SK-N-MC (cell line): ENCODE measurements around the gene NIT1.
A peak's percentile ranks its signal among the peaks of the same experiment; 100 is the strongest.

Experiments
- DNase-seq: peaks from one replicate; pipeline ENCODE4 v3.0.0-alpha.2; 2011; ENCODE audit warnings: low read depth, low spot score
- H3K27ac ChIP-seq: fragments of 200-600 bp; sonication (generic); 2 replicates; pipeline ENCODE4 v1.5.1; 2016; ENCODE audit warnings: mixed run types
- H3K36me3 ChIP-seq: fragments of 200-600 bp; sonication (generic); 2 replicates; pipeline ENCODE4 v1.6.1; 2017; ENCODE audit warnings: antibody characterized with exemption, low read length, mixed read lengths; ENCODE audit not compliant: insufficient read depth
- H3K4me3 ChIP-seq: fragments of 200-600 bp; sonication (generic); 2 replicates; pipeline ENCODE4 v1.5.1; 2016
- H3K9ac ChIP-seq: fragments of 200-600 bp; sonication (generic); 2 replicates; pipeline ENCODE4 v1.8.0; 2017; ENCODE audit warnings: mixed run types, mixed read lengths; ENCODE audit not compliant: insufficient read length
- H3K9me3 ChIP-seq: fragments of 200-600 bp; sonication (generic); 2 replicates; pipeline ENCODE4 v1.6.1; 2017; ENCODE audit warnings: low read depth, mild to moderate bottlenecking, antibody characterized with exemption, low read length, moderate library complexity, mixed read lengths
- EZH2 ChIP-seq: fragments of 200-600 bp; sonication (generic); IDR thresholded peaks from one replicate; pipeline ENCODE4 v1.6.1; 2017; ENCODE audit warnings: antibody characterized with exemption
- FOXP2 ChIP-seq: optimal IDR thresholded peaks from 2 replicates; pipeline ENCODE3; 2011; ENCODE audit warnings: mild to moderate bottlenecking, moderate library complexity; ENCODE audit not compliant: insufficient read depth; ENCODE audit errors: extremely low read length, control extremely low read depth
- POLR2AphosphoS5 ChIP-seq: IDR thresholded peaks from 2 replicates; pipeline ENCODE4 v1.6.1; 2012; ENCODE audit warnings: mild to moderate bottlenecking, low read depth, low read length, borderline replicate concordance

Gene NIT1

DNA sequence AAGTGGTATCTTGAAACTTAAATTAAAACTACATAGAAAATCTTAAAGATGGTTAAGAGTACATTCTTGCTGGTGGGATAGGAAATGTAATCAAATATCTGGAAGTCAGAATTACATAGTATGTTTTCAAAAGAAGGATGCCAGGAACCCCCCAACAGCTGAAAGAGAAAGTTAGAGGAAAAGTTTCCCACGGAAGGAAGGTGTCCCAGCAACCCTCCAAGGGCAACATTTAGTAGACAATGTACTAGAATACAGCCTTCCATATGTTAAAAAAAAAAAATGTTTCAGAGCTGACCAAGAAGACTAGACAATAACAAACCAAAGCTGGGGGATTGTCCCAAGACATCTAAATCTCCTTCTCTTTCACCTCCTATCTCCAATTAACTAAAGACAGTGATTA is 12.4 kb downstream of the NIT1 start:
- TF ChIP-seq FOXP2 (no peak), EZH2 (no peak), POLR2AphosphoS5 (no peak)
- Histone ChIP-seq H3K4me3 (no peak overlapping the region), H3K9ac (no peak overlapping the region)

DNA sequence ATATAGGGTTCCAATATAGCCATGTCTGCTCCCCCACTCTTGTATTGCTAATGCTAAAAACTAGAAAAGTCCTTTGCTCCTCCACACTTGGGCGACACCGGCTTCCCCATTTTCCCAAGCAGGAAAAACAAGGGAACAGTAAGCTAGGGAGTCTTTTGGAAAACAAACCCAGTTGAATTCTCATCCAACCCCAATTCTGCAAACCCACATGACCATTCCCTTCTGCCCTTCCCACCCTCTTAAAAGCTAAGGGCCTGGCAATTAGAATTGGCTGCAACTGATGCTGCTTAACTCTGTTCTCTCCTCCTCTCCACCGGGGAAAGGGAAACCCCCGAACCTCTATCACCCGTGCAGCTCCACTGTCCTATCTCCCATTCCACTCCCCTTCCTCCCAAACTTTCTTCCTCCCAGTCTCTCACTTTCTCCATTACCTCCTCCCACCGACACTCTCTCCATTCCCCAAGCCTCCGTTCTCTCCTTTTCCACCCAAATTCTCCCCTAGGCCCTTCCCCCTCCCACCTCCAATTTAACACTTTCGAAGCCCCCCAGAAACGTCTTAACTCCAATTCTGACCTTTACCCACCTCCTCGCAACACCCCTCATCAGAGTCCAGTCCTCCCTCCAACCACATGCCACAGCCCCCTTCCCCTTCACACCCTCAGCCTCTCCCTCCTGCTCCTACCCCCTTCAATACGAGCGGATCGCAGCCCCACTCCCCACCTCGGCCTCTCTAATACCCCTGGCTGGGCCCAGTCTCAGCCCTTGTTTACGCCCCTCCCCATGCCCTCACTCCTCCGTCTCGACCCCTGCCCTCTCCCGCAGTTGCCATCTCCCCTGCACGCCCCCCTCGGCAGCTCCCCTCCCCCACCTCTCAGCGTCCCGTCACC is 13.9 kb downstream of the NIT1 start:
- TF ChIP-seq FOXP2 (no peak), EZH2 (no peak), POLR2AphosphoS5 (no peak)
- H3K9ac ChIP-seq, result peak overlapping the region; percentile 92
- no peak for DNase-seq
- H3K4me3 ChIP-seq, result peak overlapping the region; percentile 97
- peaks cover 30% of the 10 kb centered on the region for H3K36me3 ChIP-seq
- H3K9me3 ChIP-seq, result no peaks in the 10 kb centered on the region
- peak overlapping the region; percentile 98 for H3K27ac ChIP-seq

More for the DNA sequence above, 12.4 kb downstream of the NIT1 start:
- Histone ChIP-seq H3K9me3 (no peaks in the 10 kb centered on the region), H3K36me3 (peaks cover 41% of the 10 kb centered on the region), H3K27ac (no peak overlapping the region)
- DNase-seq, result no peak

DNA sequence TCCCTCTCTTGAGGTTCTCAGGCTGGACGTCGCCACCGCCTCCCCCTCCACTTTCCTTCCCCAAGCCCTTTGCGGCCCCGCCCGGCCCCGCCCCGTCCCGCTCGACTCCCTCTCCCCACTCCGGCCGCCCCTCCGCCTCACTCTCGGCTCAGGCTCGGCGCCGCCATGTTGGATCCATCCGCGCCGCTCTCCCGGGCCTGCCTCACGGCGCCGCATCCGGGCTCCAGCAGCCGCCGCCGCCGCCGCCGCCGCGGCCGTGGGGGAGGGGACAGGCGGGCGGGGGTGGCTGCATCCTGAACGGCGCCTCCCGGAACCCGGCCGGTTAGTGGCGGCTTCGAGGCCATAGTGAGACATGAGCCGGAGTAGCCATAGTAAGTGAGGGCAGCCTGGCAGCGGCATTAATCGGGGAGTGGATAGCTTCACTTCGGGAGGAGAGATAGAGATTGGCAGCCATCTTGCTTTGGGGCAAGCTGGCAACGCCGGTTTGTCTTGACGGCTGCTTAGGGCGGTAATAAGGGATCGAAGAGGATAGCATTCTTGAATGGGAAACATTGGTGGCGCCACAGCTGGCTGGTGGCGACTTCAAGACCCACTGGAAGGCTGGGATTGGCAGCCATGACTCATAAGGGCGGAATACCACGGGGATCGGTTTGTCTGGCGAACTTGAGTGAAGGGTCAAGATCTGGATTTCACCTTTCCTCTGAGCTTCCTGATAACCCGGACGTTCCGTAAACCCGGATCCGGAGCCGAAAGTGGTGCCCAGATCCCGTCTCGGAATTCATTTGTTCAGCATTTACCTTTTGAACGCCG is 14.7 kb downstream of the NIT1 start, which contains the start of gene DEDD:
Gene DEDD, minus strand, starts transcription at position 258 of the 810 bp plus-strand sequence. CDS start 8,205 bp downstream, outside the sequence.
- Histone ChIP-seq H3K36me3 (peaks cover 22% of the 10 kb centered on the region), H3K9me3 (no peaks in the 10 kb centered on the region), H3K27ac (peak within 1 kb of the TSS; percentile 98), H3K4me3 (peak within 1 kb of the TSS; percentile 97), H3K9ac (peak within 1 kb of the TSS; percentile 92)
- peak; percentile 86 for DNase-seq
- TF ChIP-seq FOXP2 (no peak), POLR2AphosphoS5 (peak; percentile 35; the same call in 1 of the 2 replicates), EZH2 (no peak)

GRCh38 chr1:161133220-161133740 is 15.4 kb downstream of the NIT1 start:
- Histone ChIP-seq H3K9me3 (no peaks in the 10 kb centered on the region), H3K9ac (peak overlapping the region; percentile 92), H3K4me3 (peak overlapping the region; percentile 97), H3K27ac (peak overlapping the region; percentile 98), H3K36me3 (peaks cover 15% of the 10 kb centered on the region; the same call in 1 of the 2 replicates)
- DNase-seq, result no peak
- TF ChIP-seq POLR2AphosphoS5 (no peak), FOXP2 (no peak), EZH2 (no peak)

GRCh38 chr1:161137881-161138280 is 20.0 kb downstream of the NIT1 start:
- Histone ChIP-seq H3K4me3 (no peak overlapping the region), H3K9ac (no peak overlapping the region), H3K9me3 (no peaks in the 10 kb centered on the region), H3K36me3 (no peaks in the 10 kb centered on the region), H3K27ac (no peak overlapping the region)
- DNase-seq, result no peak
- TF ChIP-seq FOXP2 (no peak), EZH2 (no peak), POLR2AphosphoS5 (no peak)

- Histone ChIP-seq H3K4me3 (no peak overlapping the region), H3K36me3 (no peaks in the 10 kb centered on the region), H3K9me3 (no peaks in the 10 kb centered on the region), H3K27ac (no peak overlapping the region), H3K9ac (no peak overlapping the region)
- DNase-seq, result no peak
- TF ChIP-seq EZH2 (no peak), POLR2AphosphoS5 (no peak), FOXP2 (no peak)
Observed at GRCh38 chr1:161138431-161138830, 20.5 kb downstream of the NIT1 start.

DNA sequence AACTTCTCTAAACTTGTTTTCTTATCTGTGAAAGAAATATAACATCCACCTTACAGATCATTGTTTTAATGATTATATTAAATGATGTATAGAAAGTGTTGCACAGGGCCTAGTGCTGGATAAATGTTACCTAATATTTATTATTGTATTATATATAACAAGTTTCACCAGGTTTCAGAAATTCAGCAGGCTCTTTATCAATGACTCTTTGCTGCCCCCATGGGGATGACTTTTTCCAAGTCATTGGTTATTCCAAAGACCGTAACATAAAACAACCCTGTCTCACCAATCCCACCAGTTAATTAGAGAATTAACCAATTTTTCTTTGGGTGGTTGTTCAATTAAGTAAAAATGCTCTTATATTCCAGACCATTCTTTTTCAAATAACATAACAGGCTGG is 21.9 kb downstream of the NIT1 start:
- TF ChIP-seq FOXP2 (no peak), EZH2 (no peak), POLR2AphosphoS5 (no peak)
- Histone ChIP-seq H3K9me3 (no peaks in the 10 kb centered on the region), H3K36me3 (no peaks in the 10 kb centered on the region), H3K27ac (no peak overlapping the region), H3K9ac (no peak overlapping the region), H3K4me3 (no peak overlapping the region)
- no peak for DNase-seq

DNA sequence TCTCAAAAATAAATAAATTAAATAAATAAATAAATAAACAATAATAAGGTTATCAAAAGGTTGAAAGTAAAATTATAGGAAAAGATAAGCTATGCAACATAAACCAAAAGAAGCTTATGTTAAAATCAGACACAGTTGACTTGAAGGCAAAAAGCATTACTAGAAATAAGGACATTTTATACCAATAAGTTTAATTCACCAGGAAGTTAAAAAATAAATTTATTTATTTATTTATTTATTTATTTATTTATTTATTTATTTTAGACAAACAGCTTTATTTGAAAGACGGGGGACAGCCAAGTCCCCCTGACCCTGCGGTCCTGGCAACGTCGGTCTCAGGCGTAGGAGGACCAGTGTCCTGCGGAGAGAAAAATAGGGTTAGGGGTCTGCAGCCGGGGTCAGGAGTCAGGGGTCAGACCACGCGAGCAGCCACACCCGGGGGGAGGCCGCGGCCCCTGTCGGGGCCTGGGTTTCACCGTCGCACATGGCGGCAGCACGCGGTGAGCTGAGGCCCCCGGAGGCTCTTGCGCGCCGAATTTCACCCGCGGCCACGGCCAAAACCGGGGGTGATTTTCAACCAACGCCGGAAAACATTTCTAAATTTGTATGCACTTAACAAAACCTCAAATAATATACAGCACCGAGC is 23.0 kb downstream of the NIT1 start:
- Histone ChIP-seq H3K4me3 (no peak overlapping the region), H3K27ac (no peak overlapping the region)
- TF ChIP-seq POLR2AphosphoS5 (no peak), EZH2 (no peak), FOXP2 (no peak)

More for the DNA sequence above, 23.0 kb downstream of the NIT1 start:
- no peaks in the 10 kb centered on the region for H3K36me3 ChIP-seq
- H3K9ac ChIP-seq, result no peak overlapping the region
- no peaks in the 10 kb centered on the region for H3K9me3 ChIP-seq
- DNase-seq, result no peak
